Motor neuron (in vitro differentiated cells): ENCODE data around the gene GET4. TPM values are rescaled to one million over a fixed set of nuclear protein-coding genes. Genes with fewer than 3 reads are reported as not detected.

ENCODE experiments used
- ATAC-seq, 8 experiments: fragments of 200-7000 bp; cut with Tn5 transposase; replicated peaks in 6 of 8; 2 replicates each; pipeline ENCODE4 v1.8.0; 2021; ENCODE audit warnings: mild to moderate bottlenecking in 8 of 8, moderate library complexity in 8 of 8
- H3K27ac ChIP-seq, 2 donors: fragments of 250-450 bp; sonication (Bioruptor Pico); 2 replicates each; pipeline ENCODE4 v1.9.0; 2021; ENCODE audit warnings: antibody characterized with exemption in 2 of 2, mild to moderate bottlenecking in 2 of 2, moderate library complexity in 1 of 2
- H3K4me1 ChIP-seq, 2 donors: fragments of 250-450 bp; sonication (Bioruptor Pico); replicated peaks in 1 of 2; 2 replicates each; pipeline ENCODE4 v1.6.1; 2021; ENCODE audit warnings: antibody characterized with exemption in 2 of 2, mild to moderate bottlenecking in 2 of 2, moderate library complexity in 1 of 2
- H3K4me3 ChIP-seq, 5 donors: fragments of 250-450 bp; sonication (Bioruptor Pico); 2 replicates each; pipeline ENCODE4 v1.9.0; 2021; ENCODE audit warnings: antibody characterized with exemption in 5 of 5, mild to moderate bottlenecking in 5 of 5, moderate library complexity in 4 of 5
- WGBS, 10 experiments: fragments of 450-650 bp; shearing (Covaris generic); methylation state at CpG; one replicate each; pipeline ENCODE4 v1.0.0; 2022; 5-methylcytosine and 5-hydroxymethylcytosine counted together
- in situ Hi-C, 9 experiments: fragments of 400-800 bp; cut with MboI; loops; one replicate each; pipeline ENCODE4 v1.15.0; 2021; ENCODE audit warnings: low sequenced_read_pairs in 9 of 9, low pct_unique_long_range_greater_than_20kb in 2 of 9; ENCODE audit not compliant: unreplicated experiment in 9 of 9
- total RNA-seq, 8 experiments: library from RNA; unstranded; fragments of 300-600 nt; gene quantifications; 2 replicates each; pipeline versions ENCODE4 v1.2.3 to v1.2.4, GENCODE V29; 2022

The GET4 gene
- total RNA-seq, 8 experiments from 2014 or later = 12.6 to 42.8 (median 27.5) TPM

- 0% methylated on average over 9 of the region's 47 CpGs; no CpG with 5 or more reads in 9 of the 10 experiments for WGBS, 10 experiments
- Histone ChIP-seq H3K4me3 (peak overlapping the region; percentile 78 to 95 (median 87)), H3K27ac (peak overlapping the region; percentile 95 to 97), H3K4me1 (peaks cover 25 to 34% of the 10 kb centered on the region in 2 donors)
- in situ Hi-C loops = no loop called here
- ATAC-seq = peak in 4 of 8 experiments; percentile 2 to 21 (median 18)
These were observed 1.2 kb downstream of the GET4 start for GRCh38 chr7:877312-878232.

- no peak overlapping the region for H3K27ac ChIP-seq
These were observed 2.7 kb downstream of the GET4 start for GRCh38 chr7:879093-879492.

GRCh38 chr7:879706-880105, 3.4 kb downstream of the GET4 start:
- no peak overlapping the region for H3K4me3 ChIP-seq
- peaks cover 12 to 18% of the 10 kb centered on the region in 2 donors for H3K4me1 ChIP-seq
- ATAC-seq = no peak
- in situ Hi-C loops = no loop called here
- H3K27ac ChIP-seq = no peak overlapping the region
- WGBS, 10 experiments = 73 to 100% (median 91%) methylated on average over 2 to 12 of the region's 14 CpGs; no CpG with 5 or more reads in 1 of the 10 experiments

More at GRCh38 chr7:879093-879492, 2.7 kb downstream of the GET4 start:
- peaks cover 16 to 23% of the 10 kb centered on the region in 2 donors for H3K4me1 ChIP-seq
- H3K4me3 ChIP-seq = no peak overlapping the region
- in situ Hi-C loops = no loop called here
- no peak for ATAC-seq
- WGBS, 10 experiments = 83 to 100% (median 91%) methylated on average over 1 to 8 of the region's 15 CpGs; no CpG with 5 or more reads in 4 of the 10 experiments

- Histone ChIP-seq H3K4me3 (no peak overlapping the region), H3K27ac (no peak overlapping the region), H3K4me1 (peaks cover 10 to 12% of the 10 kb centered on the region in 2 donors)
- ATAC-seq = no peak
- WGBS, 10 experiments = 80 to 100% (median 94%) methylated on average over 1 to 12 of the region's 15 CpGs; no CpG with 5 or more reads in 4 of the 10 experiments
- in situ Hi-C loops = no loop called here
These were observed 4.1 kb downstream of the GET4 start for GRCh38 chr7:880450-880849.

- Histone ChIP-seq H3K27ac (no peak overlapping the region), H3K4me3 (no peak overlapping the region), H3K4me1 (peaks cover 5 to 8% of the 10 kb centered on the region in 2 donors)
- in situ Hi-C loops = no loop called here
- WGBS, 10 experiments = 73 to 100% (median 96%) methylated on average over 2 to 12 of the region's 20 CpGs
- ATAC-seq = no peak
These were observed 5.3 kb downstream of the GET4 start for GRCh38 chr7:881441-882234.

GRCh38 chr7:882336-883035, 6.1 kb downstream of the GET4 start:
- WGBS, 10 experiments = 79 to 98% (median 91%) methylated on average over 1 to 9 of the region's 37 CpGs; no CpG with 5 or more reads in 4 of the 10 experiments
- Histone ChIP-seq H3K27ac (no peak overlapping the region), H3K4me3 (no peak overlapping the region), H3K4me1 (peaks cover 5 to 8% of the 10 kb centered on the region in 2 donors)
- ATAC-seq = peak in 1 of 8 experiments; percentile 3
- in situ Hi-C loops = no loop called here

- Histone ChIP-seq H3K4me1 (peaks cover 4 to 5% of the 10 kb centered on the region in 2 donors), H3K27ac (no peak overlapping the region), H3K4me3 (no peak overlapping the region)
- in situ Hi-C loops = no loop called here
- 70 to 100% (median 92%) methylated on average over 2 to 19 of the region's 50 CpGs; no CpG with 5 or more reads in 2 of the 10 experiments for WGBS, 10 experiments
- peak in 2 of 8 experiments; percentile 11 to 16 for ATAC-seq
These were observed 7.0 kb downstream of the GET4 start for GRCh38 chr7:883055-884021.

GRCh38 chr7:884191-885003, 8.0 kb downstream of the GET4 start:
- in situ Hi-C loops = no loop called here
- peak in 1 of 8 experiments; percentile 28 for ATAC-seq
- H3K4me1 ChIP-seq = no peaks in the 10 kb centered on the region
- no peak overlapping the region for H3K4me3 ChIP-seq
- 55 to 100% (median 96%) methylated on average over 1 to 17 of the region's 31 CpGs; no CpG with 5 or more reads in 4 of the 10 experiments for WGBS, 10 experiments
- no peak overlapping the region for H3K27ac ChIP-seq

- no peak overlapping the region for H3K4me3 ChIP-seq
- WGBS, 10 experiments = 87 to 96% (median 90%) methylated on average over 2 to 9 of the region's 25 CpGs; no CpG with 5 or more reads in 5 of the 10 experiments
- H3K27ac ChIP-seq = no peak overlapping the region
- in situ Hi-C loops = no loop called here
- peak in 2 of 8 experiments; percentile 6 to 28 for ATAC-seq
- no peaks in the 10 kb centered on the region for H3K4me1 ChIP-seq
These were observed 9.0 kb downstream of the GET4 start for GRCh38 chr7:885261-885892.

- Histone ChIP-seq H3K4me1 (no peaks in the 10 kb centered on the region), H3K4me3 (no peak overlapping the region), H3K27ac (no peak overlapping the region)
- in situ Hi-C loops = no loop called here
- no peak for ATAC-seq
- 87 to 100% (median 97%) methylated on average over 1 to 12 of the region's 30 CpGs; no CpG with 5 or more reads in 4 of the 10 experiments for WGBS, 10 experiments
These were observed 9.7 kb downstream of the GET4 start for GRCh38 chr7:885893-886625.
